GM12878 (cell line): ENCODE measurements around the gene DUSP12. TPM values are rescaled to one million over a fixed set of nuclear protein-coding genes. Genes with fewer than 3 reads are reported as not detected.

Experiments used
- ATAC-seq: fragments of 200-7000 bp; cut with Tn5 transposase; 3 replicates; pipeline ENCODE4 v1.9.1; 2020; ENCODE audit warnings: mild to moderate bottlenecking, moderate library complexity
- BruUV-seq: library from RNA; stranded (reverse); fragments of 400-500 nt; replicated peaks from 2 replicates; lab custom pipeline; 2021; lab: Mats Ljungman, UMichigan
- CTCF ChIA-PET: fragments of 300-600 bp; sonication (Branson Sonifier 250); formaldehyde crosslinking; extraction: SDS; loops from one replicate; lab custom pipeline; 2021; ENCODE audit warnings: inconsistent platforms; lab: Yijun Ruan, JAX
- POLR2A ChIA-PET: fragments of 350-600 bp; formaldehyde crosslinking; extraction: SDS; loops from one replicate; lab custom pipeline; 2021; ENCODE audit warnings: inconsistent platforms; lab: Charles Lee
- RAD21 ChIA-PET: fragments of 300-600 bp; sonication (Branson Sonifier 250); formaldehyde crosslinking; loops from one replicate; lab custom pipeline; 2023; ENCODE audit warnings: antibody characterized with exemption; ENCODE audit not compliant: unreplicated experiment; lab: Charles Lee
- SMC1A ChIA-PET: fragments of 300-600 bp; sonication (Branson Sonifier 250); formaldehyde crosslinking; loops from one replicate; lab custom pipeline; 2023; ENCODE audit not compliant: unreplicated experiment, uncharacterized antibody; lab: Charles Lee
- DNase-seq: peaks from one replicate; pipeline ENCODE4 v3.0.0-alpha.2; 2011; ENCODE audit warnings: low read depth, low spot score
- FAIRE-seq: peaks from 3 replicates; lab custom pipeline; 2011; peaks lifted over from hg19 to GRCh38; lab: Jason Lieb, UNC
- H2AFZ ChIP-seq: 2 replicates; pipeline ENCODE4 v1.6.0; 2011; ENCODE audit warnings: low read depth, low read length, control low read depth; ENCODE audit not compliant: control insufficient read depth
- H3K27ac ChIP-seq: 2 replicates; pipeline ENCODE4 v1.5.1; 2011; ENCODE audit warnings: control low read depth; ENCODE audit not compliant: control insufficient read depth, insufficient read depth
- H3K27me3 ChIP-seq, 2 experiments: replicated peaks in 1 of 2; 2 replicates each; pipeline versions ENCODE4 v1.6.0 to v1.6.1; 2011; ENCODE audit warnings: low read length in 1 of 2; ENCODE audit not compliant: control insufficient read depth in 2 of 2, insufficient read depth in 2 of 2
- H3K36me3 ChIP-seq, 2 experiments: 2 replicates each; pipeline ENCODE4 v1.5.1; 2011; ENCODE audit warnings: low read length in 1 of 2; ENCODE audit not compliant: control insufficient read depth in 2 of 2, insufficient read depth in 2 of 2
- H3K4me1 ChIP-seq: 2 replicates; pipeline ENCODE4 v1.6.1; 2011; ENCODE audit warnings: mild to moderate bottlenecking, low read length, moderate library complexity, mixed read lengths; ENCODE audit not compliant: control insufficient read depth, insufficient read depth
- H3K4me2 ChIP-seq: 2 replicates; pipeline ENCODE4 v1.6.0; 2011; ENCODE audit warnings: control low read depth; ENCODE audit not compliant: control insufficient read depth, insufficient read depth
- H3K4me3 ChIP-seq: fragments of 200-600 bp; sonication (generic); 2 replicates; pipeline ENCODE4 v1.5.1; 2016
- H3K79me2 ChIP-seq: 2 replicates; pipeline ENCODE4 v1.6.0; 2011; ENCODE audit warnings: low read length; ENCODE audit not compliant: control insufficient read depth, insufficient read depth
- H3K9ac ChIP-seq: 2 replicates; pipeline ENCODE4 v1.8.0; 2011; ENCODE audit warnings: low read length, control low read depth, mixed read lengths; ENCODE audit not compliant: control insufficient read depth, insufficient read depth
- H3K9me3 ChIP-seq: replicated peaks from 3 replicates; pipeline ENCODE4 v1.5.1; 2011; ENCODE audit warnings: mild to moderate bottlenecking, low read length; ENCODE audit not compliant: control insufficient read depth, insufficient read depth
- H4K20me1 ChIP-seq: 2 replicates; pipeline ENCODE4 v1.6.0; 2011; ENCODE audit not compliant: control insufficient read depth, insufficient read depth
- BMI1 ChIP-seq: fragments of 450-650 bp; IDR thresholded peaks from 2 replicates; pipeline ENCODE4 v1.6.1; 2016; ENCODE audit warnings: mild to moderate bottlenecking, moderate library complexity, borderline replicate concordance
- BRCA1 ChIP-seq: IDR thresholded peaks from 2 replicates; pipeline ENCODE4 v1.6.1; 2011; ENCODE audit warnings: low read depth, low read length, improper control_type of control experiment
- ESRRA ChIP-seq: IDR thresholded peaks from 2 replicates; pipeline ENCODE4 v1.6.1; 2012; ENCODE audit warnings: mild to moderate bottlenecking, low read length, improper control_type of control experiment
- FOXK2 ChIP-seq: fragments of 450-650 bp; IDR thresholded peaks from 2 replicates; pipeline ENCODE4 v1.6.1; 2017; ENCODE audit warnings: mild to moderate bottlenecking, moderate library complexity
- FOXM1 ChIP-seq: IDR thresholded peaks from 2 replicates; pipeline ENCODE4 v1.6.1; 2012; ENCODE audit warnings: low read depth, mild to moderate bottlenecking, inconsistent platforms, low read length, moderate library complexity
- HSF1 ChIP-seq: fragments of 150-350 bp; IDR thresholded peaks from 2 replicates; pipeline ENCODE4 v1.6.1; 2014; ENCODE audit warnings: mild to moderate bottlenecking, low read depth, low read length
- NR2C1 ChIP-seq: fragments of 450-650 bp; IDR thresholded peaks from 2 replicates; pipeline ENCODE4 v1.6.1; 2017; ENCODE audit warnings: antibody characterized with exemption, mild to moderate bottlenecking, moderate library complexity
- PAX8 ChIP-seq: fragments of 450-650 bp; IDR thresholded peaks from 2 replicates; pipeline ENCODE4 v1.6.1; 2017; ENCODE audit warnings: mild to moderate bottlenecking, moderate library complexity
- POLR2A ChIP-seq: IDR thresholded peaks from 2 replicates; pipeline ENCODE4 v1.6.1; 2011; ENCODE audit warnings: low read depth, mild to moderate bottlenecking, low read length
- POLR2AphosphoS2 ChIP-seq: IDR thresholded peaks from 2 replicates; pipeline ENCODE4 v1.6.1; 2011; ENCODE audit warnings: low read depth, mild to moderate bottlenecking, low read length, improper control_type of control experiment, moderate library complexity
- POLR2AphosphoS5 ChIP-seq: IDR thresholded peaks from 2 replicates; pipeline ENCODE4 v1.6.1; 2011; ENCODE audit warnings: mild to moderate bottlenecking, low read length, inconsistent platforms
- RB1 ChIP-seq: fragments of 450-650 bp; formaldehyde crosslinking; IDR thresholded peaks from 2 replicates; pipeline ENCODE4 v1.6.1; 2017; ENCODE audit warnings: mild to moderate bottlenecking, borderline replicate concordance
- SIN3A ChIP-seq: IDR thresholded peaks from 2 replicates; pipeline ENCODE4 v1.6.1; 2012; ENCODE audit warnings: low read depth, low read length, improper control_type of control experiment
- TAF1 ChIP-seq: IDR thresholded peaks from 2 replicates; pipeline ENCODE4 v1.6.1; 2011; ENCODE audit warnings: mild to moderate bottlenecking, low read depth, low read length, borderline replicate concordance
- ZNF217 ChIP-seq: fragments of 450-650 bp; IDR thresholded peaks from 2 replicates; pipeline ENCODE4 v1.6.1; 2017; ENCODE audit warnings: antibody characterized with exemption, mild to moderate bottlenecking
- ZNF622 ChIP-seq: fragments of 450-650 bp; IDR thresholded peaks from 2 replicates; pipeline ENCODE4 v1.6.1; 2017; ENCODE audit warnings: mild to moderate bottlenecking, inconsistent platforms
- WGBS: methylation state at CpG from one replicate; pipeline ENCODE4 v1.1.6; 2016; ENCODE audit warnings: low lambda C conversion rate; ENCODE audit not compliant: insufficient replicate concordance, insufficient coverage; ENCODE audit errors: missing lambda C conversion rate; 5-methylcytosine and 5-hydroxymethylcytosine counted together
- in situ Hi-C: fragments of 300-500 bp; cut with MboI; formaldehyde crosslinking; loops from 9 replicates; pipeline ENCODE4 v1.14.3; 2018; ENCODE audit warnings: mixed read lengths
- intact Hi-C: fragments of 100-400 bp; cut with micrococcal nuclease; formaldehyde crosslinking; loops from one replicate; pipeline ENCODE4 v1.14.2; 2022; ENCODE audit not compliant: unreplicated experiment
- polyA plus RNA-seq, 11 experiments: library from polyadenylated mRNA; depleted of rRNA in 4 of 11; unstranded in 6 of 11; stranded (reverse) in 5 of 11; fragments of >200 nt; fragmentation: Nextera tagmentation in 4 of 11; fragmentation: Illumina TruSeq in 1 of 11; extraction: Ambion mirVana in 4 of 11; extraction: Trizol in 1 of 11; gene quantifications; 1 replicate in 1 of 11; 2 replicates in 10 of 11; pipeline versions ENCODE4 v1.2.1 to v1.2.3, GENCODE V29; 2011 to 2016; ENCODE audit warnings: inconsistent platforms in 2 of 11, missing spikeins in 2 of 11, low read depth in 1 of 11
- total RNA-seq, 4 experiments: library from RNA; depleted of rRNA in 3 of 4; stranded (reverse); fragments of >200 nt in 3 of 4; fragmentation: Illumina TruSeq in 1 of 4; extraction: Trizol in 1 of 4; gene quantifications; 2 replicates each; pipeline versions ENCODE4 v1.2.1 to v1.2.3, GENCODE V29; 2013 to 2021
- TF ChIP-seq, protein P1 (sequence below), 3 experiments: IDR thresholded peaks in 2 of 3; conservative IDR thresholded peaks in 1 of 3; 2 replicates each; pipeline ENCODE4 v1.5.1; 2011; ENCODE audit warnings: low read depth in 3 of 3, low read length in 3 of 3, mild to moderate bottlenecking in 3 of 3, control low read depth in 2 of 3, moderate library complexity in 2 of 3, inconsistent platforms in 1 of 3, mixed read lengths in 1 of 3; ENCODE audit not compliant: control insufficient read depth in 2 of 3, insufficient read depth in 1 of 3; ENCODE audit errors: extremely low read depth in 1 of 3
- TF ChIP-seq, protein P2 (sequence below): IDR thresholded peaks from 2 replicates; pipeline ENCODE4 v1.6.1; 2012; ENCODE audit warnings: low read depth, low read length, improper control_type of control experiment
- TF ChIP-seq, protein P3 (sequence below): fragments of 450-650 bp; IDR thresholded peaks from 2 replicates; pipeline ENCODE4 v1.6.1; 2017; ENCODE audit warnings: mild to moderate bottlenecking, low read depth, inconsistent platforms; ENCODE audit not compliant: poor library complexity, severe bottlenecking

The DUSP12 gene
- total and polyA plus RNA-seq, 10 of the 15 experiments (the other 5 are each of a cell fraction or from before 2014, with no cell fraction given) = 7.0 to 51.5 (median 35.4) TPM

DNA sequence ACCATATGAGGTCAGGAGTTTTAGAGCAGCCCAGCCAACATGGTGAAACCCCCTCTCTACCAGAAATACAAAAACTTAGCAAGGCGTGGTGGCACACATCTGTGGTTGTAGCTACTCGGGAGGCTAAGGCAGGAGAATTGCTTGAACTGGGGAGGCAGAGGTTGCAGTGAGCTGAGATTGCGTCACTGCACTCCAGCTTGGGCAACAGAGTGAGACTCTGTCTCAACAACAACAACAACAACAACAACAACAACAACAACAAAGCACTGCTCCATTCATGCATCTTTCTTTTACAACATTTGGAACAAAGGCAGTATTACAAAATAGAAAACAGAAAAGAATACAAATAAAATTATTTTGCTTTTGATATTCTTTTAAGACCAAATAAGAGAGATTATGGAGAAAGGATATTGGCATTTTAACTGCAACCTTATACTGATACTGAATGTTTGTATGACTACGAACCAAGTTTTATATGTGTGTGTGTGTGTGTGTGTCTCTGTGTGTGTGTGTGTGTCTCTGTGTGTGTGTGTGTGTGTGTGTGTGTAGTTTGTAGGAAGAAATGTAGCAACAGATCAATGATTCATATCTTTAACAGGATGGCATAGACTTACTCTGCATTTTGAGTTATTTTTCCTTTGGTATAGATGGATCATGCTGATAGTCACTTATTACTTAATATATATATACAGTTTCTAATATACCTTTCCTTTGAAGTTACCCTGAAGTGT, 41.2 kb downstream of the DUSP12 start:
- Histone ChIP-seq H3K9ac (no peak overlapping the region), H3K27ac (no peak overlapping the region), H4K20me1 (no peaks in the 10 kb centered on the region), H2AFZ (no peak overlapping the region), H3K27me3 (no peaks in the 10 kb centered on the region), H3K36me3 (peaks cover 1 to 24% of the 10 kb centered on the region in 2 experiments; a peak in 3 of 4 replicates), H3K4me2 (no peak overlapping the region), H3K4me1 (no peaks in the 10 kb centered on the region), H3K9me3 (no peaks in the 10 kb centered on the region), H3K79me2 (no peaks in the 10 kb centered on the region), H3K4me3 (no peak overlapping the region)
- 97% methylated on average over 4 of the region's 4 CpGs for WGBS
- POLR2A ChIA-PET = interaction anchor here (0.6 kb wide), 1 partner anchor 11 kb away, joined by 9 read pairs; no protein-coding TSS in a partner anchor
- ATAC-seq (no peak), DNase-seq (no peak), FAIRE-seq (no peak)
- no TSS peak for BruUV-seq
- intact Hi-C loops = loop anchor here (10.0 kb wide), 1 partner anchor 114 kb away; no protein-coding TSS in a partner anchor
- RAD21 ChIA-PET = no interaction called here
- in situ Hi-C loops = no loop called here
- SMC1A ChIA-PET = interaction anchor here (4.8 kb wide), 1 partner anchor 246 kb away, joined by 132 read pairs; no protein-coding TSS in a partner anchor
- CTCF ChIA-PET = interaction anchor here (0.7 to 6.8 kb wide), 5 partner anchors 13 to 251 kb away, joined by 3 to 214 read pairs (median 15); no protein-coding TSS in a partner anchor
- TF ChIP-seq NR2C1 (no peak), SIN3A (no peak), POLR2A (no peak), FOXK2 (no peak), POLR2AphosphoS5 (no peak), HSF1 (no peak), BRCA1 (no peak), ZNF217 (no peak), FOXM1 (no peak), RB1 (no peak), BMI1 (no peak), POLR2AphosphoS2 (no peak), PAX8 (no peak), ZNF622 (no peak), TAF1 (no peak), ESRRA (no peak)
- TF ChIP-seq, protein P1, sequence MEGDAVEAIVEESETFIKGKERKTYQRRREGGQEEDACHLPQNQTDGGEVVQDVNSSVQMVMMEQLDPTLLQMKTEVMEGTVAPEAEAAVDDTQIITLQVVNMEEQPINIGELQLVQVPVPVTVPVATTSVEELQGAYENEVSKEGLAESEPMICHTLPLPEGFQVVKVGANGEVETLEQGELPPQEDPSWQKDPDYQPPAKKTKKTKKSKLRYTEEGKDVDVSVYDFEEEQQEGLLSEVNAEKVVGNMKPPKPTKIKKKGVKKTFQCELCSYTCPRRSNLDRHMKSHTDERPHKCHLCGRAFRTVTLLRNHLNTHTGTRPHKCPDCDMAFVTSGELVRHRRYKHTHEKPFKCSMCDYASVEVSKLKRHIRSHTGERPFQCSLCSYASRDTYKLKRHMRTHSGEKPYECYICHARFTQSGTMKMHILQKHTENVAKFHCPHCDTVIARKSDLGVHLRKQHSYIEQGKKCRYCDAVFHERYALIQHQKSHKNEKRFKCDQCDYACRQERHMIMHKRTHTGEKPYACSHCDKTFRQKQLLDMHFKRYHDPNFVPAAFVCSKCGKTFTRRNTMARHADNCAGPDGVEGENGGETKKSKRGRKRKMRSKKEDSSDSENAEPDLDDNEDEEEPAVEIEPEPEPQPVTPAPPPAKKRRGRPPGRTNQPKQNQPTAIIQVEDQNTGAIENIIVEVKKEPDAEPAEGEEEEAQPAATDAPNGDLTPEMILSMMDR (IDR thresholded peaks at IDR 0.05 in 2 of 3, conservative IDR thresholded peaks at IDR 0.05 in 1 of 3; ENCODE audit: control insufficient read depth in 2 of 3, extremely low read depth in 1 of 3, insufficient read depth in 1 of 3, low read depth in 3 of 3, low read length in 3 of 3) = no peak
- TF ChIP-seq, protein P2, sequence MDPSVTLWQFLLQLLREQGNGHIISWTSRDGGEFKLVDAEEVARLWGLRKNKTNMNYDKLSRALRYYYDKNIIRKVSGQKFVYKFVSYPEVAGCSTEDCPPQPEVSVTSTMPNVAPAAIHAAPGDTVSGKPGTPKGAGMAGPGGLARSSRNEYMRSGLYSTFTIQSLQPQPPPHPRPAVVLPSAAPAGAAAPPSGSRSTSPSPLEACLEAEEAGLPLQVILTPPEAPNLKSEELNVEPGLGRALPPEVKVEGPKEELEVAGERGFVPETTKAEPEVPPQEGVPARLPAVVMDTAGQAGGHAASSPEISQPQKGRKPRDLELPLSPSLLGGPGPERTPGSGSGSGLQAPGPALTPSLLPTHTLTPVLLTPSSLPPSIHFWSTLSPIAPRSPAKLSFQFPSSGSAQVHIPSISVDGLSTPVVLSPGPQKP = no peak
- TF ChIP-seq, protein P3, sequence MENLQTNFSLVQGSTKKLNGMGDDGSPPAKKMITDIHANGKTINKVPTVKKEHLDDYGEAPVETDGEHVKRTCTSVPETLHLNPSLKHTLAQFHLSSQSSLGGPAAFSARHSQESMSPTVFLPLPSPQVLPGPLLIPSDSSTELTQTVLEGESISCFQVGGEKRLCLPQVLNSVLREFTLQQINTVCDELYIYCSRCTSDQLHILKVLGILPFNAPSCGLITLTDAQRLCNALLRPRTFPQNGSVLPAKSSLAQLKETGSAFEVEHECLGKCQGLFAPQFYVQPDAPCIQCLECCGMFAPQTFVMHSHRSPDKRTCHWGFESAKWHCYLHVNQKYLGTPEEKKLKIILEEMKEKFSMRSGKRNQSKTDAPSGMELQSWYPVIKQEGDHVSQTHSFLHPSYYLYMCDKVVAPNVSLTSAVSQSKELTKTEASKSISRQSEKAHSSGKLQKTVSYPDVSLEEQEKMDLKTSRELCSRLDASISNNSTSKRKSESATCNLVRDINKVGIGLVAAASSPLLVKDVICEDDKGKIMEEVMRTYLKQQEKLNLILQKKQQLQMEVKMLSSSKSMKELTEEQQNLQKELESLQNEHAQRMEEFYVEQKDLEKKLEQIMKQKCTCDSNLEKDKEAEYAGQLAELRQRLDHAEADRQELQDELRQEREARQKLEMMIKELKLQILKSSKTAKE = no peak
